GM10248 (cell line): ENCODE results near the gene CAPN14.

Source experiments
- CTCF ChIA-PET: fragments of 300-600 bp; sonication (Branson Sonifier 250); formaldehyde crosslinking; extraction: SDS; loops from one replicate; lab custom pipeline; 2021; ENCODE audit warnings: antibody characterized with exemption; lab: Yijun Ruan, JAX
- POLR2A ChIA-PET: fragments of 350-650 bp; sonication (Branson Sonifier 250); formaldehyde crosslinking; extraction: SDS; loops from one replicate; lab custom pipeline; 2020; ENCODE audit warnings: antibody characterized with exemption; lab: Yijun Ruan, JAX
- DNase-seq: peaks from one replicate; pipeline ENCODE4 v3.0.0; 2012; ENCODE audit errors: extremely low spot score
- TF ChIP-seq, protein P1 (sequence below): IDR thresholded peaks from 2 replicates; pipeline ENCODE4 v1.5.1; 2012; ENCODE audit warnings: mild to moderate bottlenecking, low read depth; ENCODE audit errors: extremely low read depth, missing control alignments, control extremely low read depth

CAPN14 gene

DNA sequence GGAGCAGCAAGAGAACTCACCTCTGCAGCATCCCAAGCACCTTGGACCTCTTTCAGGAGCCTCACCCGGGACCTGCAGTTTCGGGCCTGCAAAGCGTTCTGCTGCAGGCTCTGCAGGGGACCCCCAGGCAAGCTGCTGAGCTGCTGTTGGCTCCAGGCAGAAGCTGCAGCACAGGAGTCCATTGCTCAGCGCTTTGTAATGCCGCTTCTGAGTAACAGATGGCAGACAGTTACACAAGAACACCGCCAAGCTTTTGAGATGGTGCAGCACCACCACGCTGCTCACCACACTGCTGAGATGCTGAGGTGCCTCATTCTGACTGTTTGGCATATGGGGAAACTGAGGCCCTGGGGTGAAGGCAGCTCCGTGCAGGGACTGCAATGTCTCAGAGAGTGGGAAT lies 77.2 kb downstream of the CAPN14 start:
- DNase-seq: no peak
- TF ChIP-seq, protein P1, sequence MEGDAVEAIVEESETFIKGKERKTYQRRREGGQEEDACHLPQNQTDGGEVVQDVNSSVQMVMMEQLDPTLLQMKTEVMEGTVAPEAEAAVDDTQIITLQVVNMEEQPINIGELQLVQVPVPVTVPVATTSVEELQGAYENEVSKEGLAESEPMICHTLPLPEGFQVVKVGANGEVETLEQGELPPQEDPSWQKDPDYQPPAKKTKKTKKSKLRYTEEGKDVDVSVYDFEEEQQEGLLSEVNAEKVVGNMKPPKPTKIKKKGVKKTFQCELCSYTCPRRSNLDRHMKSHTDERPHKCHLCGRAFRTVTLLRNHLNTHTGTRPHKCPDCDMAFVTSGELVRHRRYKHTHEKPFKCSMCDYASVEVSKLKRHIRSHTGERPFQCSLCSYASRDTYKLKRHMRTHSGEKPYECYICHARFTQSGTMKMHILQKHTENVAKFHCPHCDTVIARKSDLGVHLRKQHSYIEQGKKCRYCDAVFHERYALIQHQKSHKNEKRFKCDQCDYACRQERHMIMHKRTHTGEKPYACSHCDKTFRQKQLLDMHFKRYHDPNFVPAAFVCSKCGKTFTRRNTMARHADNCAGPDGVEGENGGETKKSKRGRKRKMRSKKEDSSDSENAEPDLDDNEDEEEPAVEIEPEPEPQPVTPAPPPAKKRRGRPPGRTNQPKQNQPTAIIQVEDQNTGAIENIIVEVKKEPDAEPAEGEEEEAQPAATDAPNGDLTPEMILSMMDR: no peak
- POLR2A ChIA-PET: no interaction called here
- CTCF ChIA-PET: interaction anchor here (1.0 to 2.2 kb wide), 4 partner anchors 16 to 193 kb away, joined by 3 to 5 read pairs (median 4); no protein-coding TSS in a partner anchor

DNA sequence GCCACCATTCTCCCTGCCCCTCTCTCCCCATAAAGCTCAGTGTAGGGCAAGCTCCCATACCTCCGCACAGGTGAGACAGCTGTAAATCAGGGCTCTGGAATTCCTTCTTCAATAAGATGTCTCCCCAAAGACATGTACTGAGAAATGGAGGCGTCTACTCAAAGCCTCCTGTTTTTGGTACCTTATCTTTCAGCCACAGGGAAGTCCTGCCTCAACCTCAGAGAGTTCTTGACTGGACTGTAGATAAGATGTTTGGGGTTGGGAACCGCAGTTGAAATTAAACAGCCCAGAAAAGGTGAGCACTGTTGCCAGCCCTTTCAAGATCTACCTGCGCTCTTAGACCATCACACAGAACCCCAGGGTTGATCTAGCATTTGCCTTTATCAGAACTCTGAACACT lies 77.6 kb downstream of the CAPN14 start:
- ChIA-PET POLR2A (no interaction called here), CTCF (interaction anchor here (1.7 to 2.2 kb wide), 2 partner anchors 13 to 17 kb away, joined by 5 read pairs; no protein-coding TSS in a partner anchor)
- TF ChIP-seq, protein P1: no peak
- DNase-seq: no peak

DNA sequence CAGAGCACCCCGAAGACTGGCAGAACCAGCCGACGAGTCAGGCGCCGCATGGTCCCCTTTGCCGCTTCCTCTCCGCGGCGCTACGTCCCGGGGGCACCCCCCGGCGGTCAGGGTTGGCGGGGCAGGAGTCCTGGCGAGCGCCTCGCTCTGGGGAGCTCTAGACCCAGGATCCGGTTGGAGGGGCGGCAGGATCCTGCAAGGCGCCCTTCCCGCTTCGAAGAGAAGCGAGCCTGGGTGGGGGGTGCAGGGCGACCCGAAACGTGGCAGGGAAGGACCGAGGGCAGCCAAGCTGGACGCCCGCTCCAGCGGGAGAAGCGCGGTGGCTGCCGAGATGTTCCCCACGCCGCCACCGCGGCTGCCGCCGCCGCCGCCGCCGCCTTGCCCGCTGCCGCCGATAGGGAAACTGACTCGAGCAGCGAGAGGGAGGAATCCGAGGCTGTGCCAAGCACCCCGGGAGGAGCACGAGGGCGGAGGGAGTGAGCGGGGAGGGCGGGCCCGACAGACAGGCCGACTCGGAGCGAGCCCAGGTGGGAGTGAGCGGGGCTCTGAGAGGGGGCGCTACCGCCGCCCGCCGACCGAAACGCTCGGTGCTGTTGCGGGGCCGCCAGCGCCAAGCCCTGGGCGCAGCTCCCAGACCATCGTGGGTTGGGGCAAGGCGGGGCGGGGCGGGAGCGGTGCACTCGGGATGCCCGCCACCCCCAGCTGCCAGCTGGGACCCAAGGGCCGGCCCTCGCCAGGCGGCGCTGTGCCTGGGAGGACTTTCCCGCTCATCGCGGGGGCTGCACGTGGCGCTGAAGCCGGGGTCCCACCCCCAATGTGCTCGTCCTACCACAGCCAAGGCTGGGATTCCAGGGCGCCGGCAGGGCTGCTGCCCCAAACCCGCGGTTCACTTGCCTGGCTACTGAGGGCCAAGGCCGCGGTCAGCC lies 79.0 kb downstream of the CAPN14 start, which contains the start of gene GALNT14:
TSS of gene GALNT14 (minus strand) at position 404 of the 926 bp plus-strand sequence. CDS start at position 50, 354 bp downstream.
- peak; percentile 53 for DNase-seq
- TF ChIP-seq, protein P1: no peak
- CTCF ChIA-PET: interaction anchor here (1.0 to 1.7 kb wide), 3 partner anchors 14 to 427 kb away, joined by 3 to 5 read pairs (median 4); no protein-coding TSS in a partner anchor
- POLR2A ChIA-PET: no interaction called here

DNA sequence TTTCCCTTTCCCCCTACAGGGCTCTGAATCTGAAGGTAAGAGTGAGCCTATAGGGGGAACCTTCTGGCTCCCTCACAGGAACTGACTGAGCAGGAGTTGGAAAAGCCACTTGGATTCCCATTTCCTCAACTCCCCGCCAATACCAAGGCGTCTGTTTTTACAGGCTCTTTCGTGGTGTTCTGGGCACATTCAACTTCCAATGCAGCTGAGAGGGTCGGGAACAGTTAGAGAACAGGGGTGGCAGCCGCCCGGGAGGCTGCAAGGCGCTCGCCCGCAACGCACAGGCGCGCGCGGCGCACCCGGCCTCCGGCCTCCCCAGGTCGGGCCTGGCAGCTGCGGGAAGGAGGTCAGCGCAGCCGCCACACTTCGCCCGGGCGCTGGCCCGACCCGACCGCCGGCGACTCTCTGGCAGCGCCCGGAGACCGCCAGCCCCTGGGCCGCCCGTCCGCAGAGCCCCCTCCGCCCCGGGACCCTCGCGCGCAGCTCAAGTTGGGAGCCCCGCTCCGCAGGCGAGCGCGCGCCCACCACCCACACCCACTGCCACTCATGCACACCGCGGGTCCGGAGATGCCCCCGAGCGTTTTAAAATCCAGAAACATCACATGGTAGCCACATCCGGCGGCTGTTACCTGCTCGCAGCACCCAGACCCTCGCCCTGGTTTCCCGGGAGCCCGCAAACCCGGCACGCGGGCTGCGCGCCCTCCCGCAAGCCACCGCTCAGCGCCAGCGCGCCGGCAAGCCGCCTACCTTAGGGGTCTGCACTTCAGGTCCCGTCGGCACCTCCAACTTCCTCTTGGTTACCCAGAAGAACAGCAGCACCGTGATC lies 79.9 kb downstream of the CAPN14 start:
- peak; percentile 27 for DNase-seq
- ChIA-PET POLR2A (no interaction called here), CTCF (interaction anchor here (1.6 kb wide), 1 partner anchor 56 kb away, joined by 4 read pairs; no protein-coding TSS in a partner anchor)
- TF ChIP-seq, protein P1: no peak

DNA sequence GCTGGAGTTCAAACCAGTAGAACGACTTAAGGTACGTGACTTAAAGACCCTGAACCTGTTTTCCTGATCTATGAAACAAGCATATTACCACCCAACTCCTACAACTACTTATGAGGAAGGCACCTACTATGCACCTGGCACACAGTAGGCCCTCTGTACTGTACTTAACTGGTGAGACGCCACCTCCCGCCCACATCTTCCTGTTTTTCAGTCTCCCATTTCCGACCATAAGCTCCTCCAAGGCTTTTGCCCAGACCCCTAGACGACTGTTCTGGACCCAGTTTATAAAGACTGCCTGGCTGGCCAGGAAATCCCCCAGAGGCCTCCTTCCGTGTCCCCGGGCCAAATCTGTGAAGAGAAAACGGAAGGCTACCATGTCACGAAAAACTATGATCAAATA lies 80.6 kb downstream of the CAPN14 start:
- no peak for DNase-seq
- ChIA-PET POLR2A (no interaction called here), CTCF (no interaction called here)
- TF ChIP-seq, protein P1: no peak

DNA sequence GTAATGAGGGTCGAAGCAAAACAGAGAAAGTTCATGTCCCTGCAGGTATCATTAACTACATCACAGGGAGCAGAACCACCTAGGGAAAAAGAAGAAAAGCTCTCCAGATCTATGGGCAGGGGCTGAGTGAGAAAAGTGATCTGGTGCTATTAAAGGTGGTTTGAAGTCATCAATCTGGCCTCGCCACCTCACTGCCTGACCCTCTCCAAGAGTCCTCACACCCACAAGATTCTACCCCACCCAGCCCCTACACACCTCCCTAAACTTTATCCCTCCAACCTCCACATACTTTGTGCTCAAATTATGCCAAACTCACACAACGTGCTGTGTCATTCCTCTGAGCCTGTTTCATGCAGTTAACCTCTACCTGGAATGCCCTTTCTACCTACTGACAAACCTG lies 81.3 kb downstream of the CAPN14 start:
- CTCF ChIA-PET: no interaction called here
- no peak for DNase-seq
- POLR2A ChIA-PET: interaction anchor here (0.6 kb wide), 1 partner anchor 1195 kb away, joined by 3 read pairs; no protein-coding TSS in a partner anchor
- TF ChIP-seq, protein P1: no peak
